ENCODE measurements around the gene PROSER2. TPM values are rescaled to one million over a fixed set of nuclear protein-coding genes. Genes with fewer than 3 reads are reported as not detected.

PROSER2 gene
- total and polyA plus RNA-seq, 8 donors = 1.3 to 16.2 (median 5.7) TPM; not detected in 1

GRCh38 chr10:11810973-11811372, 12.2 kb upstream of the PROSER2 start:
- Histone ChIP-seq H3K36me3 (no peaks in the 10 kb centered on the region), H3K27ac (no peak overlapping the region), H3K4me3 (no peak overlapping the region), H3K4me1 (peaks cover 0 to 5% (median 0%) of the 10 kb centered on the region in 4 donors), H3K9me3 (no peaks in the 10 kb centered on the region), H3K27me3 (peaks cover 0 to 11% (median 0%) of the 10 kb centered on the region in 3 donors)
- no peak for TF ChIP-seq CTCF (IDR thresholded peaks at IDR 0.05)
- no peak for TF ChIP-seq EP300 (IDR thresholded peaks at IDR 0.05)
- no peak for TF ChIP-seq POLR2A (IDR thresholded peaks at IDR 0.05)
- no peak for TF ChIP-seq POLR2AphosphoS5 (IDR thresholded peaks at IDR 0.05)
- DNase-seq = no peak
- WGBS, 5 donors = 69 to 82% (median 77%) methylated on average over 6 of the region's 6 CpGs
- intact Hi-C loops (cut with DNase I; ENCODE audit: low total_unique reads) = no loop called here

GRCh38 chr10:11813177-11813576, 10.0 kb upstream of the PROSER2 start:
- Histone ChIP-seq H3K27me3 (peaks cover 0 to 11% (median 0%) of the 10 kb centered on the region in 3 donors), H3K4me1 (peaks cover 0 to 5% (median 0%) of the 10 kb centered on the region in 4 donors), H3K4me3 (no peak overlapping the region), H3K27ac (no peak overlapping the region), H3K36me3 (no peaks in the 10 kb centered on the region), H3K9me3 (no peaks in the 10 kb centered on the region)
- no peak for DNase-seq
- intact Hi-C loops (cut with DNase I; ENCODE audit: low total_unique reads) = no loop called here
- no peak for TF ChIP-seq EP300 (IDR thresholded peaks at IDR 0.05)
- TF ChIP-seq POLR2AphosphoS5 (IDR thresholded peaks at IDR 0.05) = no peak
- TF ChIP-seq POLR2A (IDR thresholded peaks at IDR 0.05) = no peak
- no peak for TF ChIP-seq CTCF (IDR thresholded peaks at IDR 0.05)
- 80 to 90% (median 84%) methylated on average over 4 to 7 of the region's 7 CpGs for WGBS, 5 donors

GRCh38 chr10:11813855-11814567, 9.1 kb upstream of the PROSER2 start:
- Histone ChIP-seq H3K27me3 (peaks cover 0 to 11% (median 0%) of the 10 kb centered on the region in 3 donors), H3K4me3 (no peak overlapping the region), H3K27ac (peak overlapping the region in 3 of 5 donors; percentile 3 to 36 (median 16)), H3K36me3 (no peaks in the 10 kb centered on the region), H3K9me3 (no peaks in the 10 kb centered on the region), H3K4me1 (peaks cover 0 to 5% (median 0%) of the 10 kb centered on the region in 4 donors)
- WGBS, 5 donors = 74 to 86% (median 81%) methylated on average over 13 of the region's 13 CpGs
- no peak for DNase-seq
- TF ChIP-seq EP300 (IDR thresholded peaks at IDR 0.05) (no peak), POLR2A (IDR thresholded peaks at IDR 0.05) (no peak), POLR2AphosphoS5 (IDR thresholded peaks at IDR 0.05) (no peak), CTCF (IDR thresholded peaks at IDR 0.05) (no peak)
- intact Hi-C loops (cut with DNase I; ENCODE audit: low total_unique reads) = no loop called here

- DNase-seq = no peak
- intact Hi-C loops (cut with DNase I; ENCODE audit: low total_unique reads) = no loop called here
These were observed 4.1 kb upstream of the PROSER2 start for GRCh38 chr10:11819027-11819426.

More at GRCh38 chr10:11819027-11819426, 4.1 kb upstream of the PROSER2 start:
- H3K4me3 ChIP-seq = no peak overlapping the region
- peaks cover 0 to 26% (median 13%) of the 10 kb centered on the region in 4 donors for H3K4me1 ChIP-seq
- 76 to 88% (median 83%) methylated on average over 3 of the region's 3 CpGs for WGBS, 5 donors
- TF ChIP-seq CTCF (IDR thresholded peaks at IDR 0.05) (no peak), POLR2AphosphoS5 (IDR thresholded peaks at IDR 0.05) (no peak), EP300 (IDR thresholded peaks at IDR 0.05) (no peak), POLR2A (IDR thresholded peaks at IDR 0.05) (no peak)
- no peaks in the 10 kb centered on the region for H3K36me3 ChIP-seq
- peaks cover 0 to 13% (median 10%) of the 10 kb centered on the region in 3 donors for H3K27me3 ChIP-seq
- H3K27ac ChIP-seq = no peak overlapping the region
- H3K9me3 ChIP-seq = no peaks in the 10 kb centered on the region
